IMR-90 (cell line): ENCODE data around the gene PM20D2.

Source experiments
- FOS ChIP-seq: fragments of 150-350 bp; IDR thresholded peaks from 2 replicates; pipeline ENCODE4 v1.6.1; 2016; ENCODE audit warnings: low read depth, low read length
- MAZ ChIP-seq: IDR thresholded peaks from 2 replicates; pipeline ENCODE4 v1.6.1; 2012; ENCODE audit warnings: low read depth, mild to moderate bottlenecking, low read length, improper control_type of control experiment, moderate library complexity, borderline replicate concordance
- POLR2A ChIP-seq: IDR thresholded peaks from 2 replicates; pipeline ENCODE4 v1.6.1; 2012; ENCODE audit warnings: mild to moderate bottlenecking, low read depth, low read length
- RAD21 ChIP-seq: IDR thresholded peaks from 2 replicates; pipeline ENCODE4 v1.6.1; 2012; ENCODE audit warnings: low read length, improper control_type of control experiment
- TF ChIP-seq, protein P1 (sequence below): conservative IDR thresholded peaks from 2 replicates; pipeline ENCODE4 v1.5.1; 2012; ENCODE audit warnings: mild to moderate bottlenecking, low read depth, low read length, improper control_type of control experiment
- TF ChIP-seq, protein P2 (sequence below): fragments of 150-350 bp; IDR thresholded peaks from 2 replicates; pipeline ENCODE4 v1.6.1; 2017; ENCODE audit warnings: mild to moderate bottlenecking, antibody characterized with exemption, low read length, low read depth
- TF ChIP-seq, protein P3 (sequence below): fragments of 150-350 bp; IDR thresholded peaks from 2 replicates; pipeline ENCODE4 v1.6.1; 2016; ENCODE audit warnings: low read depth, mild to moderate bottlenecking, low read length, moderate library complexity, borderline replicate concordance

DNA sequence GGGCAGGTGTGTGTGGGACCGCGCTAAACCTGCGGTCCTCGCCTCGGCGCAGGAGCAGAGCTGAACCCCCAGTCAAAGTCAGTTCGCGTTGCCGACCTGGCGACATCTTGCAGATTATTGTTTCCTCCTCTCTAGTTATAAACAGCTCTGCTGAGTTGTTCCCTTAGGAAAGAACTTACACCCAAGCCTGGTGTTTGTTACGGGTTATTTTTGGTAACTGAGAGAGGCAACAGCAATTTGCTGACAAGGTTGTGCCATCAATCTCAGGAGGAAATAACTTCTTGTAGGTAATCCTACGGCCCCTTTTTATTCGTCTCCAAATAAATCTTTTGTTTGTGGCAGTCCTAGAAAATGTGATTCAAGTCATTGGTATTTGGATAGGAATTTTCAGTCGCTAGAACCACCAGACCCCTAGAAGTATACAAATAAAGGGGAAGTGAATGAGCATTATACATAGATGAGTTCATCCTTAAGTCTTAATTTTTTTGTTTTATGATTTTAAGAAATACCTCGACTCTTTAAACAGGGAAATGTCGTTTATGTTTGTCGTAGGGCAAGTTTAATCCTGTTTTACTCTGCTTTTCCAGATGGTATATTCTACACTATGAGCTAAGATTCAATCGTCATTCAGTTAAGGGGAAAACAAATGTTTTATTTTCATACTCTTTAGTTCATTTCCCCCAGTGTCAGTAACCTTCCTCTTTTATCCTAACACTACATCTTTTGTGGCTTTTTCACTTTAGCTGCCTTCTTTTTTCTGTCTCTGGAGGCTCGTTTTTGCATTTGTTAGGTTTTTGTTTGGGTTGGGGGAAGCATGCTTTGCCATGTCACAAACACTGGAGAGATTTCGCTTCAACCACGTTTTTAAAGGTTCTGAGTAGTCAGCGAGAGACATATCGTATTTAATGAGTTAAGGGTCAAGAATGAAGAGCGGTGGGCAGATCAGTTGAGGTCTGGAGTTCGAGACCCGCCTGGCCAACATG lies 1.2 kb downstream of the PM20D2 start:
- TF ChIP-seq POLR2A = no peak
- TF ChIP-seq FOS = no peak
- TF ChIP-seq, protein P1, sequence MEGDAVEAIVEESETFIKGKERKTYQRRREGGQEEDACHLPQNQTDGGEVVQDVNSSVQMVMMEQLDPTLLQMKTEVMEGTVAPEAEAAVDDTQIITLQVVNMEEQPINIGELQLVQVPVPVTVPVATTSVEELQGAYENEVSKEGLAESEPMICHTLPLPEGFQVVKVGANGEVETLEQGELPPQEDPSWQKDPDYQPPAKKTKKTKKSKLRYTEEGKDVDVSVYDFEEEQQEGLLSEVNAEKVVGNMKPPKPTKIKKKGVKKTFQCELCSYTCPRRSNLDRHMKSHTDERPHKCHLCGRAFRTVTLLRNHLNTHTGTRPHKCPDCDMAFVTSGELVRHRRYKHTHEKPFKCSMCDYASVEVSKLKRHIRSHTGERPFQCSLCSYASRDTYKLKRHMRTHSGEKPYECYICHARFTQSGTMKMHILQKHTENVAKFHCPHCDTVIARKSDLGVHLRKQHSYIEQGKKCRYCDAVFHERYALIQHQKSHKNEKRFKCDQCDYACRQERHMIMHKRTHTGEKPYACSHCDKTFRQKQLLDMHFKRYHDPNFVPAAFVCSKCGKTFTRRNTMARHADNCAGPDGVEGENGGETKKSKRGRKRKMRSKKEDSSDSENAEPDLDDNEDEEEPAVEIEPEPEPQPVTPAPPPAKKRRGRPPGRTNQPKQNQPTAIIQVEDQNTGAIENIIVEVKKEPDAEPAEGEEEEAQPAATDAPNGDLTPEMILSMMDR = no peak
- TF ChIP-seq RAD21 = no peak
- TF ChIP-seq, protein P2, sequence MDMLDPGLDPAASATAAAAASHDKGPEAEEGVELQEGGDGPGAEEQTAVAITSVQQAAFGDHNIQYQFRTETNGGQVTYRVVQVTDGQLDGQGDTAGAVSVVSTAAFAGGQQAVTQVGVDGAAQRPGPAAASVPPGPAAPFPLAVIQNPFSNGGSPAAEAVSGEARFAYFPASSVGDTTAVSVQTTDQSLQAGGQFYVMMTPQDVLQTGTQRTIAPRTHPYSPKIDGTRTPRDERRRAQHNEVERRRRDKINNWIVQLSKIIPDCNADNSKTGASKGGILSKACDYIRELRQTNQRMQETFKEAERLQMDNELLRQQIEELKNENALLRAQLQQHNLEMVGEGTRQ = no peak
- TF ChIP-seq MAZ = no peak
- TF ChIP-seq, protein P3, sequence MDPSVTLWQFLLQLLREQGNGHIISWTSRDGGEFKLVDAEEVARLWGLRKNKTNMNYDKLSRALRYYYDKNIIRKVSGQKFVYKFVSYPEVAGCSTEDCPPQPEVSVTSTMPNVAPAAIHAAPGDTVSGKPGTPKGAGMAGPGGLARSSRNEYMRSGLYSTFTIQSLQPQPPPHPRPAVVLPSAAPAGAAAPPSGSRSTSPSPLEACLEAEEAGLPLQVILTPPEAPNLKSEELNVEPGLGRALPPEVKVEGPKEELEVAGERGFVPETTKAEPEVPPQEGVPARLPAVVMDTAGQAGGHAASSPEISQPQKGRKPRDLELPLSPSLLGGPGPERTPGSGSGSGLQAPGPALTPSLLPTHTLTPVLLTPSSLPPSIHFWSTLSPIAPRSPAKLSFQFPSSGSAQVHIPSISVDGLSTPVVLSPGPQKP = no peak
